B cell (primary cell): ENCODE data around the gene INPP4A. TPM values are rescaled to one million over a fixed set of nuclear protein-coding genes. Genes with fewer than 3 reads are reported as not detected.

Source experiments
- ATAC-seq: fragments of 200-7000 bp; cut with Tn5 transposase; one replicate; pipeline ENCODE4 v1.10.0; 2021; ENCODE audit warnings: low read depth, mild to moderate bottlenecking, moderate number of reproducible peaks, moderate library complexity
- CTCF ChIA-PET: fragments of 350-600 bp; sonication (Branson Sonifier 250); formaldehyde crosslinking; loops from one replicate; lab custom pipeline; 2021; ENCODE audit warnings: antibody characterized with exemption, inconsistent platforms; lab: Charles Lee
- POLR2A ChIA-PET: fragments of 350-600 bp; sonication (Branson Sonifier 250); formaldehyde crosslinking; loops from one replicate; lab custom pipeline; 2021; ENCODE audit warnings: antibody characterized with exemption; lab: Charles Lee
- DNase-seq: peaks from one replicate; pipeline ENCODE4 v3.0.0; 2013
- H2AFZ ChIP-seq: 2 replicates; pipeline ENCODE4 v1.6.1; 2012; ENCODE audit warnings: mild to moderate bottlenecking, low read depth, low read length; ENCODE audit not compliant: insufficient read depth, poor library complexity, severe bottlenecking
- H3K27ac ChIP-seq, 2 donors: 1 replicate in 1 of 2; 2 replicates in 1 of 2; pipeline ENCODE4 v1.5.1; 2012 to 2013; ENCODE audit warnings: low read length in 2 of 2, mild to moderate bottlenecking in 2 of 2, moderate library complexity in 1 of 2
- H3K27me3 ChIP-seq, 4 experiments: fragments of 200-600 bp in 1 of 4; sonication (generic) in 1 of 4; replicated peaks in 1 of 4; 1 replicate in 2 of 4; 2 replicates in 2 of 4; pipeline versions ENCODE4 v1.6.1 to v1.7.0; 2013 to 2016; ENCODE audit warnings: low read length in 3 of 4, mild to moderate bottlenecking in 2 of 4, mixed read lengths in 1 of 4, moderate library complexity in 1 of 4; ENCODE audit not compliant: insufficient read depth in 4 of 4, control insufficient read depth in 3 of 4; ENCODE audit errors: control extremely low read depth in 1 of 4
- H3K36me3 ChIP-seq, 2 experiments: replicated peaks in 1 of 2; 1 replicate in 1 of 2; 2 replicates in 1 of 2; pipeline versions ENCODE4 v1.6.1 to v1.7.1; 2013; ENCODE audit warnings: low read length in 1 of 2; ENCODE audit not compliant: insufficient read depth in 2 of 2, control insufficient read depth in 1 of 2; ENCODE audit errors: control extremely low read depth in 1 of 2, extremely low read depth in 1 of 2
- H3K4me1 ChIP-seq, 2 donors: fragments of 200-600 bp in 1 of 2; sonication (generic) in 1 of 2; 1 replicate in 1 of 2; 2 replicates in 1 of 2; pipeline versions ENCODE4 v1.5.1 to v1.6.1; 2013 to 2017; ENCODE audit warnings: low read length in 2 of 2; ENCODE audit not compliant: control insufficient read depth in 2 of 2, insufficient read depth in 2 of 2
- H3K4me2 ChIP-seq: replicated peaks from 2 replicates; pipeline ENCODE3; 2012; ENCODE audit warnings: mild to moderate bottlenecking, low read depth, low read length; ENCODE audit not compliant: poor library complexity, severe bottlenecking
- H3K4me3 ChIP-seq, 5 experiments: fragments of 200-600 bp in 1 of 5; sonication (generic) in 1 of 5; 1 replicate in 3 of 5; 2 replicates in 2 of 5; pipeline versions ENCODE4 v1.5.1 to v1.7.0; 2011 to 2016; ENCODE audit warnings: low read length in 4 of 5, mild to moderate bottlenecking in 4 of 5, low read depth in 2 of 5, control low read depth in 1 of 5, moderate library complexity in 1 of 5; ENCODE audit not compliant: insufficient read depth in 1 of 5; ENCODE audit errors: control extremely low read depth in 1 of 5, extremely low read depth in 1 of 5
- H3K79me2 ChIP-seq: fragments of 200-600 bp; sonication (generic); one replicate; pipeline ENCODE4 v1.6.0; 2016; ENCODE audit warnings: low read length; ENCODE audit not compliant: control insufficient read depth, insufficient read depth
- H3K9ac ChIP-seq: fragments of 200-600 bp; sonication (generic); 2 replicates; pipeline ENCODE4 v1.6.1; 2017; ENCODE audit warnings: mild to moderate bottlenecking, low read length, moderate library complexity
- H3K9me3 ChIP-seq, 3 donors: one replicate each; pipeline versions ENCODE4 v1.6.1 to v1.7.1; 2013; ENCODE audit warnings: low read length in 2 of 3; ENCODE audit not compliant: control insufficient read depth in 2 of 3, insufficient read depth in 1 of 3; ENCODE audit errors: control extremely low read depth in 1 of 3
- H4K20me1 ChIP-seq: 2 replicates; pipeline ENCODE4 v1.6.0; 2012; ENCODE audit warnings: mild to moderate bottlenecking, low read length; ENCODE audit not compliant: insufficient read depth, control insufficient read depth, poor library complexity, severe bottlenecking
- H3K27ac Mint-ChIP-seq: one replicate; pipeline ENCODE4 v1.8.0; 2021; ENCODE audit warnings: mixed read lengths
- H3K27me3 Mint-ChIP-seq: one replicate; pipeline ENCODE4 v1.8.0; 2021; ENCODE audit warnings: mixed read lengths
- H3K4me1 Mint-ChIP-seq: one replicate; pipeline ENCODE4 v1.8.0; 2021; ENCODE audit warnings: mixed read lengths
- H3K4me3 Mint-ChIP-seq: one replicate; pipeline ENCODE4 v1.8.0; 2021; ENCODE audit warnings: mixed read lengths
- H3K9me3 Mint-ChIP-seq: one replicate; pipeline ENCODE4 v1.8.0; 2022; ENCODE audit warnings: mixed read lengths; ENCODE audit not compliant: insufficient read depth
- CTCF ChIP-seq: fragments of 200-600 bp; IDR thresholded peaks from one replicate; pipeline ENCODE4 v1.8.0; 2022; ENCODE audit warnings: antibody characterized with exemption, mild to moderate bottlenecking
- EZH2 ChIP-seq: IDR thresholded peaks from 2 replicates; pipeline ENCODE4 v1.6.1; 2012; ENCODE audit warnings: borderline replicate concordance, low read depth, mild to moderate bottlenecking, moderate library complexity, low read length; ENCODE audit not compliant: insufficient read depth, poor library complexity, severe bottlenecking
- WGBS: methylation state at CpG from one replicate; pipeline ENCODE4 v1.1.5; 2013; ENCODE audit warnings: missing lambda C conversion rate; ENCODE audit not compliant: insufficient coverage; 5-methylcytosine and 5-hydroxymethylcytosine counted together
- intact Hi-C: fragments of 100-400 bp; cut with micrococcal nuclease; formaldehyde crosslinking; loops from one replicate; pipeline ENCODE4 v1.10.0; 2022
- polyA plus RNA-seq: library from polyadenylated mRNA; depleted of rRNA; stranded (reverse); fragments of >200 nt; gene quantifications from 2 replicates; pipeline ENCODE4 v1.2.3, GENCODE V29; 2012
- total RNA-seq, 2 donors: library from RNA; stranded (reverse); fragments of 120-200 nt in 1 of 2; gene quantifications; 1 replicate in 1 of 2; 2 replicates in 1 of 2; pipeline versions ENCODE4 v1.2.3 to v1.2.4, GENCODE V29; 2013 to 2022

Gene INPP4A
- total and polyA plus RNA-seq, 2 donors (not counting 1 experiment from before 2014, with no cell fraction given), result 10.7 to 22.5 TPM

GRCh38 chr2:98465456-98466226 lies 21.0 kb downstream of the INPP4A start:
- Histone ChIP-seq H3K27me3 (no peaks in the 10 kb centered on the region), H3K4me1 (peaks cover 56 to 68% of the 10 kb centered on the region in 2 donors), H4K20me1 (peaks cover 6% of the 10 kb centered on the region), H3K79me2 (peaks cover 39% of the 10 kb centered on the region), H3K9me3 (peaks cover 0 to 26% (median 0%) of the 10 kb centered on the region in 3 donors), H2AFZ (no peak overlapping the region), H3K27ac (peak overlapping the region; percentile 31 to 58), H3K9ac (peak overlapping the region; percentile 7), H3K4me2 (peak overlapping the region; percentile 69), H3K36me3 (no peaks in the 10 kb centered on the region), H3K4me3 (peak overlapping the region in 1 of 5 experiments; percentile 12)
- H3K9me3 Mint-ChIP-seq, result no peaks in the 10 kb centered on the region
- H3K4me1 Mint-ChIP-seq, result peaks cover 63% of the 10 kb centered on the region
- ChIA-PET CTCF (interaction anchor here (1.3 to 2.7 kb wide), 3 partner anchors 10 to 22 kb away, joined by 4 to 14 read pairs (median 12); no protein-coding TSS in a partner anchor), POLR2A (no interaction called here)
- ATAC-seq (no peak), DNase-seq (peak; percentile 40)
- 22% methylated on average over 7 of the region's 11 CpGs for WGBS
- intact Hi-C loops, result no loop called here
- peak overlapping the region; percentile 82 for H3K27ac Mint-ChIP-seq
- H3K4me3 Mint-ChIP-seq, result peak overlapping the region; percentile 64
- no peaks in the 10 kb centered on the region for H3K27me3 Mint-ChIP-seq
- TF ChIP-seq EZH2, result no peak
- TF ChIP-seq CTCF, result no peak

- ATAC-seq (no peak), DNase-seq (no peak)
- Histone ChIP-seq H3K27ac (no peak overlapping the region), H3K36me3 (no peaks in the 10 kb centered on the region), H3K9me3 (peaks cover 0 to 15% (median 0%) of the 10 kb centered on the region in 3 donors), H3K4me3 (no peak overlapping the region), H3K27me3 (no peaks in the 10 kb centered on the region), H3K9ac (no peak overlapping the region), H4K20me1 (peaks cover 6% of the 10 kb centered on the region), H3K79me2 (peaks cover 50% of the 10 kb centered on the region), H3K4me2 (no peak overlapping the region), H3K4me1 (peaks cover 44 to 56% of the 10 kb centered on the region in 2 donors), H2AFZ (no peak overlapping the region)
- CTCF ChIA-PET, result interaction anchor here (2.7 kb wide), 1 partner anchor 21 kb away, joined by 14 read pairs; no protein-coding TSS in a partner anchor
- no peak for TF ChIP-seq CTCF
- no peak for TF ChIP-seq EZH2
- Mint-ChIP-seq H3K27ac (no peak overlapping the region), H3K4me1 (peaks cover 52% of the 10 kb centered on the region), H3K4me3 (no peak overlapping the region), H3K9me3 (no peaks in the 10 kb centered on the region), H3K27me3 (no peaks in the 10 kb centered on the region)
- POLR2A ChIA-PET, result no interaction called here
- intact Hi-C loops, result no loop called here
- 60% methylated on average over 5 of the region's 11 CpGs for WGBS
Observed at GRCh38 chr2:98467082-98467536, 22.5 kb downstream of the INPP4A start.
